ENCODE results near the gene KCNJ12.

GRCh38 chr17:21339011-21339410, 37.1 kb upstream of the KCNJ12 start:
- TF ChIP-seq CTCF (IDR thresholded peaks at IDR 0.05) (no peak), POLR2A (IDR thresholded peaks at IDR 0.05) (no peak)

All from adrenal gland (tissue), 5 donors.